ENCODE measurements around the gene CD164.

CD164 gene

DNA sequence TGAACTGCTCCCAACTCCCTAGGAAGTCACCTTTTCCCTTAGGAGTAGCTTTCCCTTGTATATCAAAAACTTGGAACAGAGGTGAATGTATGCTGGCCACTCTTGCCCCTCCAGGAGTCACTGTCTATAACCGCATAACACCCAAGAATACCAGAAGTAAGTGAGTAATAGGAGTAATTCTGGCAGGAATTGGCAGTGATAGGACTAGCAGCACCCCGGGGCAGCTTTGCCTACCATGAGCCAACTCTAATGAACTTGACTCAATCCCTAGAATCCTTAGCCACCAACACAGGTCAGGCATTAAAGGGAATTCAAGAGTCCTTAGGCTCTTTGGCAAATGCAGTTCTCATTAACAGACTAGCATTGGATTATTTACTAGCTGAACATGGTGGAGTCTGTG lies 28.8 kb upstream of the CD164 start:
- TF ChIP-seq ZFX (IDR thresholded peaks at IDR 0.05): no peak
- TF ChIP-seq, protein P1, sequence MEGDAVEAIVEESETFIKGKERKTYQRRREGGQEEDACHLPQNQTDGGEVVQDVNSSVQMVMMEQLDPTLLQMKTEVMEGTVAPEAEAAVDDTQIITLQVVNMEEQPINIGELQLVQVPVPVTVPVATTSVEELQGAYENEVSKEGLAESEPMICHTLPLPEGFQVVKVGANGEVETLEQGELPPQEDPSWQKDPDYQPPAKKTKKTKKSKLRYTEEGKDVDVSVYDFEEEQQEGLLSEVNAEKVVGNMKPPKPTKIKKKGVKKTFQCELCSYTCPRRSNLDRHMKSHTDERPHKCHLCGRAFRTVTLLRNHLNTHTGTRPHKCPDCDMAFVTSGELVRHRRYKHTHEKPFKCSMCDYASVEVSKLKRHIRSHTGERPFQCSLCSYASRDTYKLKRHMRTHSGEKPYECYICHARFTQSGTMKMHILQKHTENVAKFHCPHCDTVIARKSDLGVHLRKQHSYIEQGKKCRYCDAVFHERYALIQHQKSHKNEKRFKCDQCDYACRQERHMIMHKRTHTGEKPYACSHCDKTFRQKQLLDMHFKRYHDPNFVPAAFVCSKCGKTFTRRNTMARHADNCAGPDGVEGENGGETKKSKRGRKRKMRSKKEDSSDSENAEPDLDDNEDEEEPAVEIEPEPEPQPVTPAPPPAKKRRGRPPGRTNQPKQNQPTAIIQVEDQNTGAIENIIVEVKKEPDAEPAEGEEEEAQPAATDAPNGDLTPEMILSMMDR (conservative IDR thresholded peaks at IDR 0.05): no peak
- H3K27ac ChIP-seq: no peak overlapping the region

DNA sequence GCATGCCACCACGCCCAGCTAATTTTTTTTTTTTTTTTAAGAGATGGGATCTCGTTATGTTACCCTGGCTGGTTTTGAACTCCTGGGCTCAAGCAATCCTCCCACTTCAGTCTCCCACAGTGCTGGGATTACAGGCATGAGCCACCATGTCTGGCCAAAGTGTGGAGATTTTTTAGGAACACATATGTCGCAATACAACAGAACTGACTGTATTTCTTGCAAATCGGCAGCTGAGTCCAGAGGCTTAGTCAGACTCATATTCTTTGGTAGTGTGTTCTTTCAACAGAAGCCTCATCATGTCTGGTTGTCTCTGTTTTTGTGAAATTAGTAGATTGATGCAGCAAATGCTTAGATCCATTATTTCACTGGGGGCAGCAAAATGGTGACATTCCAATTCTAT lies 23.9 kb upstream of the CD164 start:
- TF ChIP-seq, protein P1 (conservative IDR thresholded peaks at IDR 0.05): no peak
- TF ChIP-seq ZFX (IDR thresholded peaks at IDR 0.05): no peak
- no peak overlapping the region for H3K27ac ChIP-seq

DNA sequence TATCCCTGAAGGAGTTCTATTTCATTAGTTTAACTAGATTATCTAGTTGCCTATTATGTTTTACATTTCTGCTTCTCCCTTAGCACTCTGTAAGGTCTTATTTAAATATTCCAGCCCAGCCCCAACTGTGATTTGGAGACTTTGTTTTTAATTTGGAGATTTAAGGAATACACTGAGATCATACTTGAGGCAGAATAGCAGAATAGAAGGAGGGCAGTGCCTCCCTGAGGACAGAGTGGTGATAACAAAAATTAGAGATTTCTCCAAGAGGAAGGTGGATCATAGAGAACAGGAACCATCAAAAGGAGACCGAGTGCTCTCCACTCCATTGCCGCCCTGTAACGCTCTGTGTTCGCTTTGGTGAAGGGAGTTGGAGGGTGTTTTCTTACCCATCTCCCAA lies 14.8 kb upstream of the CD164 start:
- no peak overlapping the region for H3K27ac ChIP-seq
- no peak for TF ChIP-seq ZFX (IDR thresholded peaks at IDR 0.05)
- TF ChIP-seq, protein P1 (conservative IDR thresholded peaks at IDR 0.05): peak; percentile 55

DNA sequence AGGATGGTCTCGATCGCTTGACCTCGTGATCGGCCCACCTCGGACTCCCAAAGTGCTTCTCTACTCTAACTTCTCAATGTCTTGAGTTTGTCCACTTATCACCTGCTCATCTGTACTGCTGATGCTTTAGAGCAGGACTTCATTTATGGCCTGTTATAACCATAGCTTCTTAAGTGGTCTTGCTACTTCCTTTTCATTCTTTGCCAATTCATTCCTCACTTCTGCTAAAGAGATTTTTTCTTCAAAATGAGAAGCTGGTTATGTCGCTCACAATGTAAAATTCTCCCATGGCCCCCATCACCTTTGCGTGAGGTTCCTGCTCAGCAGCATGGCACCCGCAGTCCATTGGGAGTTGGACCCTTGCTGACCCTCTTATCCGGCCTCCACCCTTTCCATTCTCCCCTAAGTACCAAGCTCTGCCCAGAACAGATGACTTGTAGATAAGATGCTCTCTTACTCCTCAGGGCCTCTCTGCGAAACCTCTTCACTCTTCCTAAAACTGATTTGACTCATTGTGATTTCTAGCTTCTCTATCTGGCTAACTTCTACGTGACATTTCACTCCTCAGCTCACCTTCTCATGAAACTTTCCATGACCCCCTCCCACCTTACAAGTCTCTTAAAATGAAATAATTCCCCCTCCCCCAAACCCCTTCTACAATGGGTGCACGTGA lies 13.9 kb upstream of the CD164 start:
- TF ChIP-seq, protein P1 (conservative IDR thresholded peaks at IDR 0.05): no peak
- TF ChIP-seq ZFX (IDR thresholded peaks at IDR 0.05): no peak

DNA sequence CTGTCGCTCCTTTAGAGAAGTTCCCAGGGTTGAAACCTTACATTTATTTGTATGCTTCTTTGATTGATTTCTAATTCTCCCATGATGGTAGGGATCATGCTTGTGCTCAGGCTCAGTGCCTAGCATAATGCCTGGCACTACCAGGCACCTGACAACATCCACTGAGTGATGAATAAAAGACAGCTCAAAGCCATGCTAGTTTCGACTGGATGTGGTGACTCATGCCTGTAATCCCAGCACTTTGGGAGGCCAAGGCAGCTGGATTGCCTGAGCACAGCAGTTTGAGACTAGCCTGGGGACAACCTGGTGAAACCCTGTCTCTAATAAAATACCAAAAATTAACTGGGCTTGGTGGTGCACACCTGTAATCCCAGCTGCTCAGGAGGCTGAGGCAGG lies 11.6 kb upstream of the CD164 start:
- H3K27ac ChIP-seq: no peak overlapping the region
- TF ChIP-seq, protein P1 (conservative IDR thresholded peaks at IDR 0.05): no peak
- no peak for TF ChIP-seq ZFX (IDR thresholded peaks at IDR 0.05)

More for the DNA sequence above, 13.9 kb upstream of the CD164 start:
- H3K27ac ChIP-seq: no peak overlapping the region

DNA sequence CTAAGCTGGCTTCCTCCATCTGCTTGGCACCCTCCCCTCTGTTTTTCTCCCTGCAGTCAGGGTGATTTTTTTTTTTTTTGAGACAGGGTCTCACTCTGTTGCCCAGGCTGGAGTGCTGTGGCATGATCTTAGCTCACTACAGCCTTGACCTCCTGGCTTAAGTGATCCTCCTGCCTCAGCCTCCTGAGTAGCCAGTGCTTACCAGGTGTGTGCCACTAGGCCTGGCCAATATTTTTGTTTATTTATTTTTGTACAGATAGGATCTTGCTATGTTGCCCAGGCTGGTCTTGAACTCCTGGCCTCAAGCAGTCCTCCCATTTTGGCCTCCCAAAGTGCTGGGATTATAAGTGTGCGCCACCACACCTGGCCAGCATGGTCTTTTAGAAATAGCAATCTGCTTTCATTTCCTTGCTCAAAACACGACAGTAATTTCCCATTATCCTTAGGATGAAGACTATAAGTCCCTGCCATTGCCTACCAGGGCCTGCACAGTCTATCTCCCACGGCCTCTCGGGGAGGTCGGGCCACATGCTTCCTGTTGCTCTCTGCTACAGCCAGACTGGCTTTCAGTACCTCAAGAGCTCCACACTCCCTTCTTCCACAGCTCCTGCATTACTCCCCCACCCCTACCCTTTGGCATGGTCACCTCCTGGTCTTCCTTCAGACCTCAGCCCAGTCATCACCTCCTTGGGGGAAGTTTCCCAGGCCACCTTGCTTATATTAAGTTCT lies 11.1 kb upstream of the CD164 start:
- no peak for TF ChIP-seq ZFX (IDR thresholded peaks at IDR 0.05)
- TF ChIP-seq, protein P1 (conservative IDR thresholded peaks at IDR 0.05): no peak
- H3K27ac ChIP-seq: no peak overlapping the region

DNA sequence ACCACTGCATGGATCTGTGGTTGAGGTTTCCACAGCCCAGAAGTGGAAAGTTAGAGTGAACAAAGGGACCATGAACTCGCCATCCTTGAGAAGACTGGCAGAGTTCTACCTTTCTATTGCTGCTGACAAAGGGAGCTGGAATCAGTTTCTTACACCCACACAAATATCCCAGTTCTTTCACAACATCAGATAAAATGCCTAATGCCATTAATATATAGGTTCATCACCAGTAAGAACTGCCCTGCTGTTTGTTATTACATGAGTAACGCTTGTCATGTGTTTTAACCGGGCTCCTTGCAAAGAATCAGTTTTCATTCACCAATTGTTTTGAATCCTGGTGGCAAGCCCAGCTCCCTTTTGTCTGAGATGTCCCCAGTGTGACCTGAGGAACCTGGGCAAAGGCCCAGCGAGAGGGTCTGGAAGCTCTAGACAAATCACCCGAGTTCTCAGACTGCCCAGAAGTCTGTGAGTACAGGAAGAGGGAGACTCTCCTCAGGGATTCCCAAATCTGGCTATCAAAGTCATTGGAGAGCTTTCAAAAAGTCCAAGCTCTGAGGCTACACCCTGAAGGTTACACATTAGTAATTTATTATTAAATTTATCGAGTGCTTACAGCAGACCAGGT lies 7.5 kb upstream of the CD164 start:
- no peak for TF ChIP-seq ZFX (IDR thresholded peaks at IDR 0.05)
- TF ChIP-seq, protein P1 (conservative IDR thresholded peaks at IDR 0.05): no peak
- no peak overlapping the region for H3K27ac ChIP-seq
